ENCODE results near the gene RGS9. TPM values are rescaled to one million over a fixed set of nuclear protein-coding genes. Genes with fewer than 3 reads are reported as not detected.

The RGS9 gene
- total RNA-seq, 1 experiment from 2014 or later = 8.6 TPM

DNA sequence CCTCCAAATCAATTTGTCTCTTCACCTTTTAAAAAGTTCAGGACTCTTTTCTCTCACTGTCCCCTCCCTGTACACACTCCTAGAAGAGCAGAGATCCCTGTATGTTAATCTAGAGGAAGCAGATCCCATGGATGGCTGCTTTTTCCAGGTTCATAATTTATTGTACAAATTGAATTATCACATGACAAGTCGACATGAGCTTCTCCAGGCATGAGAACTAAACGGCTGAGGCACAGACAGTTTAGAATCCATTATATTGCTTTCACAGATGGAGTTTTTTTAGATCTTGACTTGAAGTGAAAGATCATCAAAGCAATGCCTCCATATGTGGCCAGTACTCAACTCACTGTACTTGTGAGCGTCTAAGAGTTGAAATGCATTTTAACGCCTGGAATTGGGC, 47.9 kb downstream of the RGS9 start:
- TF ChIP-seq SRF (IDR thresholded peaks at IDR 0.05; ENCODE audit: low read depth) (no peak), CTCF (IDR thresholded peaks at IDR 0.05 in 2 of 3, conservative IDR thresholded peaks at IDR 0.05 in 1 of 3; ENCODE audit: borderline replicate concordance in 1 of 3, insufficient read depth in 1 of 3, low read depth in 2 of 3, low read length in 2 of 3) (no peak), YY1 (IDR thresholded peaks at IDR 0.05; ENCODE audit: extremely low read depth, insufficient replicate concordance, low read depth, low read length) (no peak), REST (IDR thresholded peaks at IDR 0.05; ENCODE audit: low read depth) (no peak), SP1 (IDR thresholded peaks at IDR 0.05; ENCODE audit: low read depth) (no peak), MAX (IDR thresholded peaks at IDR 0.05) (no peak), RAD21 (IDR thresholded peaks at IDR 0.05; ENCODE audit: low read depth) (no peak), ZFX (IDR thresholded peaks at IDR 0.05) (no peak), ZBTB33 (IDR thresholded peaks at IDR 0.05; ENCODE audit: extremely low read depth, insufficient replicate concordance, low read length) (no peak), CBX3 (IDR thresholded peaks at IDR 0.05; ENCODE audit: low read depth) (no peak), ELF1 (IDR thresholded peaks at IDR 0.05; ENCODE audit: borderline replicate concordance, low read depth) (no peak), FOSL1 (IDR thresholded peaks at IDR 0.05; ENCODE audit: low read depth) (no peak), CEBPB (IDR thresholded peaks at IDR 0.05; ENCODE audit: low read depth) (no peak), EGR1 (IDR thresholded peaks at IDR 0.05; ENCODE audit: low read depth) (no peak), ATF3 (IDR thresholded peaks at IDR 0.05) (no peak), JUND (IDR thresholded peaks at IDR 0.05) (no peak), POLR2A (IDR thresholded peaks at IDR 0.05; ENCODE audit: borderline replicate concordance, extremely low read depth, insufficient read depth, insufficient read length) (no peak), ZNF274 (IDR thresholded peaks at IDR 0.05; ENCODE audit: low read depth, low read length) (no peak)
- intact Hi-C loops (cut with micrococcal nuclease) = no loop called here
- RAD21 ChIA-PET (ENCODE audit: low non-redundant PET in 1 of 2, low total read pairs in 2 of 2, uncharacterized antibody in 2 of 2, unreplicated experiment in 2 of 2) = no interaction called here
- H3K36me3 ChIP-seq (ENCODE audit: control insufficient read depth in 1 of 2, insufficient read depth in 2 of 2, low read length in 2 of 2) = no peaks in the 10 kb centered on the region
- H2AFZ ChIP-seq (ENCODE audit: low read depth, low read length, poor library complexity, severe bottlenecking) = no peak overlapping the region
- no peaks in the 10 kb centered on the region for H3K9me3 ChIP-seq (ENCODE audit: control insufficient read depth in 1 of 2, insufficient read depth in 1 of 2, low read depth in 1 of 2, low read length in 2 of 2)
- CTCF ChIA-PET = interaction anchor here (1.3 kb wide), 1 partner anchor 12 kb away, joined by 5 read pairs; no protein-coding TSS in a partner anchor
- POLR2A ChIA-PET = no interaction called here
- no peaks in the 10 kb centered on the region for H3K4me1 ChIP-seq (ENCODE audit: control insufficient read depth in 1 of 2, insufficient read depth in 2 of 2, low read length in 2 of 2)
- no peaks in the 10 kb centered on the region for H4K20me1 ChIP-seq (ENCODE audit: insufficient read depth)
- H3K4me2 ChIP-seq (ENCODE audit: low read length) = no peak overlapping the region
- 0 out of 2 replicates have a peak, but pooled peaks cover 16% of the 10 kb centered on the region for H3K27me3 ChIP-seq (ENCODE audit: insufficient read depth, low read length)
- no peak overlapping the region for H3K27ac ChIP-seq (ENCODE audit: low read depth, low read length)
- no peak overlapping the region for H3K9ac ChIP-seq (ENCODE audit: low read length)
- H3K9me2 ChIP-seq (ENCODE audit: insufficient read depth) = no peaks in the 10 kb centered on the region
- H3K79me2 ChIP-seq (ENCODE audit: insufficient read depth, low read length) = no peaks in the 10 kb centered on the region
- BruUV-seq (replicated peaks) = no TSS peak
- no peak for ATAC-seq
- no peak overlapping the region for H3K4me3 ChIP-seq (replicated peaks in 1 of 2; ENCODE audit: low read depth in 1 of 2, low read length in 2 of 2)
- no peak for DNase-seq (ENCODE audit: low read depth, low spot score)
